Measurements from ENCODE around the gene APOA1. TPM values are rescaled to one million over a fixed set of nuclear protein-coding genes. Genes with fewer than 3 reads are reported as not detected.

Gene APOA1
- total and polyA plus RNA-seq, 2 of the 4 experiments (the other 2 are of a cell fraction), result 0.18 to 0.89 TPM

DNA sequence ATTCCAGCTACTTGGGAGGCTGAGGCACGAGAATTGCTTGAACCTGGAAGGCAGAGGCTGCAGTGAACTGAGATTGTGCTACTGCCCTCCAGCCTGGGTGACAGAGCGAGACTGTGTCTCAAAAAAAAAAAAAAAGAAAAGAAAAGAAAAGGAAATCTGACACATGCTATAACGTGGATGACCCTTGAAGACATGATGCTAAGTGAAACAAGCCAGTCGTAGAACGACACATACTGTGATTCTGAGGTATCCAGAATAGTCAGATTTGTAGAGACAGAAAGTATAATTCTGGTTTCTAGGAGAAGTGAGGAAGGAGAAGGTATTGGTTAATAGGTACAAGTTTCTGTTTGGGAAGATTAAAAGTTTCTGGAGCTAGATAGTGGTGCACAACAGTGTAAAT is 39.1 kb downstream of the APOA1 start:
- dilution Hi-C loops (cut with HindIII; ENCODE audit: low sequenced_read_pairs, unreplicated experiment) (no loop called here), in situ Hi-C loops (cut with MboI; ENCODE audit: low sequenced_read_pairs) (no loop called here), intact Hi-C loops (cut with micrococcal nuclease) (no loop called here)
- ATAC-seq (ENCODE audit: low read depth) (no peak), DNase-seq (no peak)
- CTCF ChIA-PET, result interaction anchor here (0.7 to 1.0 kb wide), 3 partner anchors 9 to 37 kb away, joined by 3 to 6 read pairs (median 3); no protein-coding TSS in a partner anchor
- Histone ChIP-seq H3K14ac (replicated peaks; ENCODE audit: low read depth, low read length) (no peak overlapping the region), H4K91ac (ENCODE audit: insufficient read depth, low read depth, low read length) (no peak overlapping the region), H2AK9ac (replicated peaks; ENCODE audit: low read depth, low read length, poor library complexity) (no peak overlapping the region), H3K23ac (ENCODE audit: low read depth, low read length) (no peak overlapping the region), H2BK20ac (ENCODE audit: low read depth, low read length) (no peak overlapping the region), H2AK5ac (ENCODE audit: low read depth, low read length) (no peak overlapping the region), H3K79me1 (ENCODE audit: low read depth in 1 of 2, low read length in 2 of 2) (no peaks in the 10 kb centered on the region), H3K27me3 (ENCODE audit: control insufficient read depth, insufficient read depth, low read length) (peaks cover 6% of the 10 kb centered on the region), H3K4ac (ENCODE audit: low read depth, low read length) (no peak overlapping the region), H3K4me2 (ENCODE audit: low read depth, low read length) (no peak overlapping the region), H2AFZ (replicated peaks; ENCODE audit: low read length, poor library complexity) (no peak overlapping the region), H3K36me3 (ENCODE audit: control insufficient read depth, insufficient read depth, low read length) (no peaks in the 10 kb centered on the region), H2BK5ac (ENCODE audit: low read depth, low read length, poor library complexity, severe bottlenecking) (no peak overlapping the region), H3K18ac (ENCODE audit: low read depth, low read length) (no peak overlapping the region), H4K5ac (ENCODE audit: low read depth, low read length) (no peak overlapping the region), H3K4me1 (ENCODE audit: control insufficient read depth, insufficient read depth, low read length) (no peaks in the 10 kb centered on the region), H4K8ac (ENCODE audit: low read depth in 2 of 2, low read length in 2 of 2) (no peak overlapping the region), H3K56ac (ENCODE audit: extremely low read depth, insufficient read depth, low read length) (no peak overlapping the region), H2BK15ac (ENCODE audit: low read depth, low read length) (no peak overlapping the region), H3K9me3 (ENCODE audit: control insufficient read depth, insufficient read depth, low read length) (no peaks in the 10 kb centered on the region), H3K9me1 (ENCODE audit: insufficient read depth, low read length) (no peaks in the 10 kb centered on the region; the same call in 1 of the 2 replicates), H3K4me3 (ENCODE audit: insufficient read depth, low read depth, low read length) (no peak overlapping the region), H4K20me1 (ENCODE audit: insufficient read depth, low read length) (no peaks in the 10 kb centered on the region), H3K27ac (ENCODE audit: insufficient read depth, low read length) (no peak overlapping the region), H3K9ac (ENCODE audit: low read depth, low read length) (no peak overlapping the region), H2BK120ac (ENCODE audit: low read depth, low read length) (no peak overlapping the region)
- TF ChIP-seq POLR2A (IDR thresholded peaks at IDR 0.05; ENCODE audit: low read depth, low read length), result no peak
- TF ChIP-seq MXI1 (IDR thresholded peaks at IDR 0.05; ENCODE audit: borderline replicate concordance, low read depth, low read length), result no peak
- TF ChIP-seq RCOR1 (IDR thresholded peaks at IDR 0.05; ENCODE audit: insufficient replicate concordance, low read length), result no peak
- TF ChIP-seq, protein P1, sequence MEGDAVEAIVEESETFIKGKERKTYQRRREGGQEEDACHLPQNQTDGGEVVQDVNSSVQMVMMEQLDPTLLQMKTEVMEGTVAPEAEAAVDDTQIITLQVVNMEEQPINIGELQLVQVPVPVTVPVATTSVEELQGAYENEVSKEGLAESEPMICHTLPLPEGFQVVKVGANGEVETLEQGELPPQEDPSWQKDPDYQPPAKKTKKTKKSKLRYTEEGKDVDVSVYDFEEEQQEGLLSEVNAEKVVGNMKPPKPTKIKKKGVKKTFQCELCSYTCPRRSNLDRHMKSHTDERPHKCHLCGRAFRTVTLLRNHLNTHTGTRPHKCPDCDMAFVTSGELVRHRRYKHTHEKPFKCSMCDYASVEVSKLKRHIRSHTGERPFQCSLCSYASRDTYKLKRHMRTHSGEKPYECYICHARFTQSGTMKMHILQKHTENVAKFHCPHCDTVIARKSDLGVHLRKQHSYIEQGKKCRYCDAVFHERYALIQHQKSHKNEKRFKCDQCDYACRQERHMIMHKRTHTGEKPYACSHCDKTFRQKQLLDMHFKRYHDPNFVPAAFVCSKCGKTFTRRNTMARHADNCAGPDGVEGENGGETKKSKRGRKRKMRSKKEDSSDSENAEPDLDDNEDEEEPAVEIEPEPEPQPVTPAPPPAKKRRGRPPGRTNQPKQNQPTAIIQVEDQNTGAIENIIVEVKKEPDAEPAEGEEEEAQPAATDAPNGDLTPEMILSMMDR (conservative IDR thresholded peaks at IDR 0.05; ENCODE audit: low read depth, low read length), result no peak
- TF ChIP-seq NFE2L2 (IDR thresholded peaks at IDR 0.05; ENCODE audit: low read depth, low read length), result no peak
- no peak for TF ChIP-seq MAZ (IDR thresholded peaks at IDR 0.05; ENCODE audit: borderline replicate concordance, low read depth, low read length)
- TF ChIP-seq MAFK (IDR thresholded peaks at IDR 0.05; ENCODE audit: low read depth, low read length), result no peak
- TF ChIP-seq, protein P2, sequence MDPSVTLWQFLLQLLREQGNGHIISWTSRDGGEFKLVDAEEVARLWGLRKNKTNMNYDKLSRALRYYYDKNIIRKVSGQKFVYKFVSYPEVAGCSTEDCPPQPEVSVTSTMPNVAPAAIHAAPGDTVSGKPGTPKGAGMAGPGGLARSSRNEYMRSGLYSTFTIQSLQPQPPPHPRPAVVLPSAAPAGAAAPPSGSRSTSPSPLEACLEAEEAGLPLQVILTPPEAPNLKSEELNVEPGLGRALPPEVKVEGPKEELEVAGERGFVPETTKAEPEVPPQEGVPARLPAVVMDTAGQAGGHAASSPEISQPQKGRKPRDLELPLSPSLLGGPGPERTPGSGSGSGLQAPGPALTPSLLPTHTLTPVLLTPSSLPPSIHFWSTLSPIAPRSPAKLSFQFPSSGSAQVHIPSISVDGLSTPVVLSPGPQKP (IDR thresholded peaks at IDR 0.05; ENCODE audit: borderline replicate concordance, low read depth, low read length), result no peak
- no peak for TF ChIP-seq SMC3 (IDR thresholded peaks at IDR 0.05; ENCODE audit: low read depth, low read length)
- no peak for TF ChIP-seq CHD1 (IDR thresholded peaks at IDR 0.05; ENCODE audit: low read depth, low read length)
- TF ChIP-seq CEBPB (IDR thresholded peaks at IDR 0.05; ENCODE audit: low read depth, low read length), result no peak
- TF ChIP-seq RFX5 (IDR thresholded peaks at IDR 0.05; ENCODE audit: low read depth, low read length), result no peak
- TF ChIP-seq BHLHE40 (IDR thresholded peaks at IDR 0.05; ENCODE audit: low read depth, low read length), result no peak
- TF ChIP-seq, protein P3, sequence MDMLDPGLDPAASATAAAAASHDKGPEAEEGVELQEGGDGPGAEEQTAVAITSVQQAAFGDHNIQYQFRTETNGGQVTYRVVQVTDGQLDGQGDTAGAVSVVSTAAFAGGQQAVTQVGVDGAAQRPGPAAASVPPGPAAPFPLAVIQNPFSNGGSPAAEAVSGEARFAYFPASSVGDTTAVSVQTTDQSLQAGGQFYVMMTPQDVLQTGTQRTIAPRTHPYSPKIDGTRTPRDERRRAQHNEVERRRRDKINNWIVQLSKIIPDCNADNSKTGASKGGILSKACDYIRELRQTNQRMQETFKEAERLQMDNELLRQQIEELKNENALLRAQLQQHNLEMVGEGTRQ (IDR thresholded peaks at IDR 0.05; ENCODE audit: low read depth, low read length), result no peak
- no peak for TF ChIP-seq FOS (IDR thresholded peaks at IDR 0.05; ENCODE audit: low read depth, low read length)
- TF ChIP-seq RAD21 (IDR thresholded peaks at IDR 0.05; ENCODE audit: low read length), result no peak
- 59% methylated on average over 4 of the region's 5 CpGs; no CpG with 5 or more reads in 1 of the 2 experiments for WGBS, 2 experiments (ENCODE audit: extremely low coverage in 2 of 2, insufficient read length in 1 of 2)
- POLR2A ChIA-PET (ENCODE audit: unreplicated experiment), result no interaction called here
- no TSS peak for BruUV-seq (replicated peaks)

Data from IMR-90 (cell line).